Natural killer cell treated with Interleukin-12 subunit alpha and Interleukin-12 subunit beta and Interleukin-15 and Interleukin-18, amount 100 ng/mL, for 72 hours (primary cell): ENCODE results near the gene DLG2. TPM values are rescaled to one million over a fixed set of nuclear protein-coding genes. Genes with fewer than 3 reads are reported as not detected.
"Not testable (repeated sequence)": the region's sequence is repeated elsewhere in the genome, so short reads cannot be mapped to it uniquely, and the experiment has no call there.

Experiments used
- ATAC-seq, 2 donors: fragments of 150-1000 bp; cut with Tn5 transposase in 1 of 2; sonication (Bioruptor Pico), chemical (Tn5 transposase) in 1 of 2; 2 replicates each; pipeline ENCODE4 v1.10.0; 2021
- DNase-seq: peaks from one replicate; pipeline ENCODE4 v3.0.0; 2022; ENCODE audit warnings: low spot score
- H3K27ac Mint-ChIP-seq, 2 donors: 1 replicate in 1 of 2; 2 replicates in 1 of 2; pipeline ENCODE4 v1.8.0; 2022; ENCODE audit warnings: mixed read lengths in 2 of 2, mild to moderate bottlenecking in 1 of 2, moderate library complexity in 1 of 2
- H3K27me3 Mint-ChIP-seq, 2 donors: 1 replicate in 1 of 2; 2 replicates in 1 of 2; pipeline ENCODE4 v1.8.0; 2022; ENCODE audit warnings: mixed read lengths in 2 of 2
- H3K36me3 Mint-ChIP-seq: one replicate; pipeline ENCODE4 v1.8.0; 2022; ENCODE audit warnings: mixed read lengths
- H3K4me1 Mint-ChIP-seq, 2 donors: 1 replicate in 1 of 2; 2 replicates in 1 of 2; pipeline ENCODE4 v1.8.0; 2022; ENCODE audit warnings: low read depth in 2 of 2, mixed read lengths in 2 of 2, mild to moderate bottlenecking in 1 of 2
- H3K4me3 Mint-ChIP-seq: one replicate; pipeline ENCODE4 v1.8.0; 2022; ENCODE audit warnings: mixed read lengths
- H3K9me3 Mint-ChIP-seq: 2 replicates; pipeline ENCODE4 v1.8.0; 2022; ENCODE audit warnings: mixed read lengths
- total RNA-seq, 2 donors: library from RNA; stranded (reverse); gene quantifications; one replicate each; pipeline ENCODE4 v1.2.3, GENCODE V29; 2022

DLG2 gene
- total RNA-seq, 2 donors from 2014 or later: 1.1 to 1.7 TPM

GRCh38 chr11:84817998-84818397, 809.1 kb downstream of the DLG2 start:
- DNase-seq (no peak), ATAC-seq (no peak)
- Mint-ChIP-seq H3K4me3 (no peak overlapping the region), H3K4me1 (no peaks in the 10 kb centered on the region), H3K27me3 (no peaks in the 10 kb centered on the region), H3K27ac (no peak overlapping the region), H3K9me3 (peaks cover 17% of the 10 kb centered on the region), H3K36me3 (no peaks in the 10 kb centered on the region)

GRCh38 chr11:84812471-84812969, 814.6 kb downstream of the DLG2 start:
- ATAC-seq: no peak
- Mint-ChIP-seq H3K27me3 (no peaks in the 10 kb centered on the region), H3K36me3 (no peaks in the 10 kb centered on the region), H3K4me3 (no peak overlapping the region), H3K4me1 (no peaks in the 10 kb centered on the region), H3K9me3 (peaks cover 7% of the 10 kb centered on the region), H3K27ac (no peak overlapping the region)
- no peak for DNase-seq

- ATAC-seq (no peak), DNase-seq (no peak)
- H3K27me3 Mint-ChIP-seq: no peaks in the 10 kb centered on the region
These were observed 820.8 kb downstream of the DLG2 start for GRCh38 chr11:84806354-84806753.

GRCh38 chr11:84804041-84804440, 823.1 kb downstream of the DLG2 start:
- no peaks in the 10 kb centered on the region for H3K4me1 Mint-ChIP-seq
- DNase-seq: no peak
- H3K9me3 Mint-ChIP-seq: peaks cover 10% of the 10 kb centered on the region
- peaks cover 13% of the 10 kb centered on the region for H3K36me3 Mint-ChIP-seq
- H3K27me3 Mint-ChIP-seq: no peaks in the 10 kb centered on the region
- no peak overlapping the region for H3K27ac Mint-ChIP-seq
- no peak overlapping the region for H3K4me3 Mint-ChIP-seq
- no peak for ATAC-seq

More at GRCh38 chr11:84806354-84806753, 820.8 kb downstream of the DLG2 start:
- no peak overlapping the region for H3K27ac Mint-ChIP-seq
- peaks cover 6% of the 10 kb centered on the region for H3K36me3 Mint-ChIP-seq
- no peak overlapping the region for H3K4me3 Mint-ChIP-seq
- H3K4me1 Mint-ChIP-seq: no peaks in the 10 kb centered on the region
- H3K9me3 Mint-ChIP-seq: peaks cover 10% of the 10 kb centered on the region

- Mint-ChIP-seq H3K27ac (no peak overlapping the region), H3K27me3 (no peaks in the 10 kb centered on the region), H3K4me3 (no peak overlapping the region), H3K4me1 (no peaks in the 10 kb centered on the region), H3K36me3 (peaks cover 12% of the 10 kb centered on the region), H3K9me3 (peaks cover 7% of the 10 kb centered on the region)
- no peak for ATAC-seq
- DNase-seq: no peak
These were observed 826.3 kb downstream of the DLG2 start for GRCh38 chr11:84800755-84801346.

- Mint-ChIP-seq H3K9me3 (peaks cover 9% of the 10 kb centered on the region), H3K27ac (no peak overlapping the region), H3K27me3 (no peaks in the 10 kb centered on the region), H3K4me1 (no peaks in the 10 kb centered on the region), H3K4me3 (no peak overlapping the region), H3K36me3 (peaks cover 12% of the 10 kb centered on the region)
- DNase-seq (no peak), ATAC-seq (no peak)
These were observed 828.0 kb downstream of the DLG2 start for GRCh38 chr11:84799112-84799511.

- Mint-ChIP-seq H3K9me3 (peaks cover 21% of the 10 kb centered on the region), H3K4me3 (no peak overlapping the region), H3K27ac (no peak overlapping the region), H3K36me3 (peaks cover 12% of the 10 kb centered on the region), H3K27me3 (no peaks in the 10 kb centered on the region), H3K4me1 (no peaks in the 10 kb centered on the region)
- ATAC-seq (no peak), DNase-seq (no peak)
These were observed 831.4 kb downstream of the DLG2 start for GRCh38 chr11:84795698-84796097.

GRCh38 chr11:84794663-84795443, 832.3 kb downstream of the DLG2 start:
- Mint-ChIP-seq H3K9me3 (peaks cover 25% of the 10 kb centered on the region), H3K4me1 (no peaks in the 10 kb centered on the region), H3K4me3 (no peak overlapping the region), H3K27me3 (no peaks in the 10 kb centered on the region), H3K27ac (no peak overlapping the region), H3K36me3 (peaks cover 12% of the 10 kb centered on the region)
- DNase-seq (no peak), ATAC-seq (peak in 1 of 2 donors; percentile 24)

- no peak overlapping the region for H3K4me3 Mint-ChIP-seq
- no peaks in the 10 kb centered on the region for H3K4me1 Mint-ChIP-seq
- H3K27ac Mint-ChIP-seq: no peak overlapping the region
- peaks cover 6% of the 10 kb centered on the region for H3K36me3 Mint-ChIP-seq
- no peaks in the 10 kb centered on the region for H3K27me3 Mint-ChIP-seq
- no peak for ATAC-seq
- peaks cover 30% of the 10 kb centered on the region for H3K9me3 Mint-ChIP-seq
- no peak for DNase-seq
These were observed 833.8 kb downstream of the DLG2 start for GRCh38 chr11:84793318-84793717.

GRCh38 chr11:84790849-84791427, 836.2 kb downstream of the DLG2 start:
- ATAC-seq (no peak), DNase-seq (no peak)
- no peak overlapping the region for H3K4me3 Mint-ChIP-seq
- H3K4me1 Mint-ChIP-seq: no peaks in the 10 kb centered on the region
- H3K27me3 Mint-ChIP-seq: no peaks in the 10 kb centered on the region
- H3K27ac Mint-ChIP-seq: no peak overlapping the region
- peaks cover 33% of the 10 kb centered on the region for H3K9me3 Mint-ChIP-seq
- H3K36me3 Mint-ChIP-seq: no peaks in the 10 kb centered on the region

- Mint-ChIP-seq H3K4me3 (no peak overlapping the region), H3K4me1 (no peaks in the 10 kb centered on the region), H3K9me3 (peaks cover 28% of the 10 kb centered on the region), H3K27ac (no peak overlapping the region), H3K27me3 (no peaks in the 10 kb centered on the region), H3K36me3 (no peaks in the 10 kb centered on the region)
- ATAC-seq (no peak), DNase-seq (no peak)
These were observed 838.9 kb downstream of the DLG2 start for GRCh38 chr11:84788220-84788619.

GRCh38 chr11:84784158-84784557, 843.0 kb downstream of the DLG2 start:
- H3K9me3 Mint-ChIP-seq: peaks cover 20% of the 10 kb centered on the region
- not testable (repeated sequence) for DNase-seq, H3K36me3 Mint-ChIP-seq, H3K27me3 Mint-ChIP-seq, H3K27ac Mint-ChIP-seq, H3K4me3 Mint-ChIP-seq, H3K4me1 Mint-ChIP-seq, ATAC-seq

- Mint-ChIP-seq H3K4me1 (no peaks in the 10 kb centered on the region), H3K4me3 (no peak overlapping the region), H3K9me3 (peaks cover 17% of the 10 kb centered on the region), H3K36me3 (no peaks in the 10 kb centered on the region), H3K27me3 (no peaks in the 10 kb centered on the region), H3K27ac (no peak overlapping the region)
- DNase-seq (no peak), ATAC-seq (no peak)
These were observed 846.4 kb downstream of the DLG2 start for GRCh38 chr11:84780689-84781293.

GRCh38 chr11:84775503-84775902, 851.6 kb downstream of the DLG2 start:
- peaks cover 7% of the 10 kb centered on the region for H3K36me3 Mint-ChIP-seq
- DNase-seq: no peak
- H3K4me1 Mint-ChIP-seq: no peaks in the 10 kb centered on the region
- no peak overlapping the region for H3K4me3 Mint-ChIP-seq
- H3K27me3 Mint-ChIP-seq: no peaks in the 10 kb centered on the region
- peaks cover 37% of the 10 kb centered on the region for H3K9me3 Mint-ChIP-seq
- ATAC-seq: no peak
- H3K27ac Mint-ChIP-seq: no peak overlapping the region
